Caco-2 (cell line): ENCODE results near the gene LRBA. TPM values are rescaled to one million over a fixed set of nuclear protein-coding genes. Genes with fewer than 3 reads are reported as not detected.

ENCODE experiments used
- BruUV-seq: library from RNA; stranded (reverse); fragments of 400-500 nt; replicated peaks from 2 replicates; lab custom pipeline; 2021; lab: Mats Ljungman, UMichigan
- CTCF ChIA-PET: fragments of 300-600 bp; sonication (Branson Sonifier 250); formaldehyde crosslinking; loops from one replicate; lab custom pipeline; 2022; ENCODE audit warnings: antibody characterized with exemption; lab: Charles Lee
- POLR2A ChIA-PET: fragments of 300-600 bp; sonication (Branson Sonifier 250); formaldehyde crosslinking; loops from one replicate; lab custom pipeline; 2022; ENCODE audit warnings: antibody characterized with exemption; lab: Charles Lee
- DNase-seq, 2 experiments: peaks; one replicate each; pipeline versions ENCODE4 v3.0.0 to v3.0.0-alpha.2; 2020 to 2022
- H3K27me3 ChIP-seq: replicated peaks from 2 replicates; pipeline ENCODE4 v1.6.0; 2011; ENCODE audit warnings: low read length; ENCODE audit not compliant: control insufficient read depth, insufficient read depth
- H3K36me3 ChIP-seq: 2 replicates; pipeline ENCODE4 v1.5.1; 2011; ENCODE audit warnings: low read length; ENCODE audit not compliant: control insufficient read depth, insufficient read depth
- H3K4me1 ChIP-seq: fragments of 250-450 bp; sonication (Bioruptor Pico); 2 replicates; pipeline ENCODE4 v1.5.1; 2020; ENCODE audit warnings: mild to moderate bottlenecking
- H3K4me3 ChIP-seq: 2 replicates; pipeline ENCODE4 v1.5.1; 2011; ENCODE audit warnings: low read depth, mild to moderate bottlenecking, control low read depth, low read length
- H3K9me3 ChIP-seq: fragments of 250-450 bp; sonication (Bioruptor Pico); 2 replicates; pipeline ENCODE4 v1.5.1; 2020; ENCODE audit warnings: mild to moderate bottlenecking, moderate library complexity
- H3K27ac Mint-ChIP-seq: one replicate; pipeline ENCODE4 v1.8.0; 2022; ENCODE audit warnings: mixed read lengths; ENCODE audit not compliant: unreplicated experiment
- H3K27me3 Mint-ChIP-seq: one replicate; pipeline ENCODE4 v1.8.0; 2022; ENCODE audit warnings: mixed read lengths; ENCODE audit not compliant: insufficient read depth, unreplicated experiment
- H3K36me3 Mint-ChIP-seq: one replicate; pipeline ENCODE4 v1.8.0; 2022; ENCODE audit warnings: mild to moderate bottlenecking, mixed read lengths; ENCODE audit not compliant: insufficient read depth, unreplicated experiment
- H3K4me1 Mint-ChIP-seq: one replicate; pipeline ENCODE4 v1.8.0; 2022; ENCODE audit warnings: low read depth, mixed read lengths; ENCODE audit not compliant: unreplicated experiment
- H3K4me3 Mint-ChIP-seq: one replicate; pipeline ENCODE4 v1.8.0; 2022; ENCODE audit warnings: mild to moderate bottlenecking, moderate library complexity, mixed read lengths; ENCODE audit not compliant: unreplicated experiment
- H3K9me3 Mint-ChIP-seq: one replicate; pipeline ENCODE4 v1.8.0; 2022; ENCODE audit warnings: mixed read lengths; ENCODE audit not compliant: unreplicated experiment
- CTCF ChIP-seq, 2 experiments: fragments of 200-600 bp in 1 of 2; IDR thresholded peaks; 1 replicate in 1 of 2; 2 replicates in 1 of 2; pipeline versions ENCODE4 v1.5.1 to v1.8.0; 2011 to 2022; ENCODE audit warnings: antibody characterized with exemption in 1 of 2, control low read depth in 1 of 2, inconsistent platforms in 1 of 2, low read depth in 1 of 2, low read length in 1 of 2, mild to moderate bottlenecking in 1 of 2, moderate library complexity in 1 of 2; ENCODE audit not compliant: insufficient read depth in 1 of 2, severe bottlenecking in 1 of 2, unreplicated experiment in 1 of 2
- intact Hi-C: fragments of 100-400 bp; cut with micrococcal nuclease; formaldehyde crosslinking; loops from one replicate; pipeline ENCODE4 v1.10.0; 2022; ENCODE audit not compliant: unreplicated experiment
- total RNA-seq: library from RNA; stranded (reverse); gene quantifications from 2 replicates; pipeline ENCODE4 v1.2.3, GENCODE V29; 2022

Gene LRBA
- total RNA-seq, 1 experiment from 2014 or later, result 53.2 TPM

- Mint-ChIP-seq H3K36me3 (peaks cover 10% of the 10 kb centered on the region), H3K4me3 (no peak overlapping the region), H3K27me3 (no peaks in the 10 kb centered on the region), H3K9me3 (no peaks in the 10 kb centered on the region), H3K4me1 (peaks cover 11% of the 10 kb centered on the region), H3K27ac (no peak overlapping the region)
- no peaks in the 10 kb centered on the region; the same call in 1 of the 2 replicates for H3K36me3 ChIP-seq
- no peak for DNase-seq
- TF ChIP-seq CTCF (IDR thresholded peaks at IDR 0.05; ENCODE audit: insufficient read depth in 1 of 2, low read depth in 1 of 2, low read length in 1 of 2, severe bottlenecking in 1 of 2, unreplicated experiment in 1 of 2), result no peak
- intact Hi-C loops, result no loop called here
- peaks cover 5% of the 10 kb centered on the region for H3K4me1 ChIP-seq
- no TSS peak for BruUV-seq
- CTCF ChIA-PET, result interaction anchor here (0.8 kb wide), 1 partner anchor 11 kb away, joined by 4 read pairs; no protein-coding TSS in a partner anchor
- POLR2A ChIA-PET, result no interaction called here
- no peaks in the 10 kb centered on the region for H3K27me3 ChIP-seq
- H3K9me3 ChIP-seq, result no peaks in the 10 kb centered on the region
- H3K4me3 ChIP-seq, result no peak overlapping the region
Observed at GRCh38 chr4:150855981-150856510, 159.0 kb downstream of the LRBA start.

- Mint-ChIP-seq H3K27me3 (no peaks in the 10 kb centered on the region), H3K27ac (no peak overlapping the region), H3K9me3 (no peaks in the 10 kb centered on the region), H3K4me3 (no peak overlapping the region), H3K4me1 (peaks cover 13% of the 10 kb centered on the region), H3K36me3 (peaks cover 10% of the 10 kb centered on the region)
- BruUV-seq, result no TSS peak
- ChIA-PET CTCF (no interaction called here), POLR2A (no interaction called here)
- TF ChIP-seq CTCF (IDR thresholded peaks at IDR 0.05; ENCODE audit: insufficient read depth in 1 of 2, low read depth in 1 of 2, low read length in 1 of 2, severe bottlenecking in 1 of 2, unreplicated experiment in 1 of 2), result no peak
- Histone ChIP-seq H3K4me3 (no peak overlapping the region), H3K36me3 (no peaks in the 10 kb centered on the region; the same call in 1 of the 2 replicates), H3K9me3 (no peaks in the 10 kb centered on the region), H3K27me3 (no peaks in the 10 kb centered on the region), H3K4me1 (peaks cover 15% of the 10 kb centered on the region)
- no peak for DNase-seq
- intact Hi-C loops, result no loop called here
Observed at GRCh38 chr4:150854600-150854999, 160.5 kb downstream of the LRBA start.

- H3K27me3 ChIP-seq, result no peaks in the 10 kb centered on the region
- POLR2A ChIA-PET, result no interaction called here
- H3K27me3 Mint-ChIP-seq, result no peaks in the 10 kb centered on the region
- H3K4me1 Mint-ChIP-seq, result peaks cover 18% of the 10 kb centered on the region
- H3K36me3 ChIP-seq, result no peaks in the 10 kb centered on the region; the same call in 1 of the 2 replicates
- no peaks in the 10 kb centered on the region for H3K9me3 Mint-ChIP-seq
- CTCF ChIA-PET, result no interaction called here
- DNase-seq, result no peak
- no peak overlapping the region for H3K4me3 ChIP-seq
- no peak for TF ChIP-seq CTCF (IDR thresholded peaks at IDR 0.05; ENCODE audit: insufficient read depth in 1 of 2, low read depth in 1 of 2, low read length in 1 of 2, severe bottlenecking in 1 of 2, unreplicated experiment in 1 of 2)
- peaks cover 16% of the 10 kb centered on the region for H3K36me3 Mint-ChIP-seq
- no peak overlapping the region for H3K27ac Mint-ChIP-seq
- intact Hi-C loops, result no loop called here
- no peak overlapping the region for H3K4me3 Mint-ChIP-seq
- H3K4me1 ChIP-seq, result peaks cover 23% of the 10 kb centered on the region
- no TSS peak for BruUV-seq
- no peaks in the 10 kb centered on the region for H3K9me3 ChIP-seq
Observed at GRCh38 chr4:150853882-150854281, 161.2 kb downstream of the LRBA start.
